Neural crest cell (in vitro differentiated cells): ENCODE results near the gene HYLS1. TPM values are rescaled to one million over a fixed set of nuclear protein-coding genes. Genes with fewer than 3 reads are reported as not detected.

Experiments used
- DNase-seq: peaks from one replicate; pipeline ENCODE4 v3.0.0; 2021; ENCODE audit warnings: low read depth, mixed read lengths, low spot score
- H3K27ac Mint-ChIP-seq: one replicate; pipeline ENCODE4 v1.8.0; 2021; ENCODE audit warnings: mild to moderate bottlenecking, mixed read lengths; ENCODE audit not compliant: unreplicated experiment
- H3K27me3 Mint-ChIP-seq: 2 replicates; pipeline ENCODE4 v1.8.0; 2021; ENCODE audit warnings: low read depth, mild to moderate bottlenecking, mixed read lengths
- H3K36me3 Mint-ChIP-seq: 2 replicates; pipeline ENCODE4 v1.8.0; 2021; ENCODE audit warnings: low read depth, mild to moderate bottlenecking, mixed read lengths
- H3K4me1 Mint-ChIP-seq: 2 replicates; pipeline ENCODE4 v1.8.0; 2021; ENCODE audit warnings: mixed read lengths
- H3K4me3 Mint-ChIP-seq: one replicate; pipeline ENCODE4 v1.8.0; 2021; ENCODE audit warnings: mild to moderate bottlenecking, mixed read lengths
- H3K9me3 Mint-ChIP-seq: 2 replicates; pipeline ENCODE4 v1.8.0; 2021; ENCODE audit warnings: mixed read lengths
- CTCF ChIP-seq: fragments of 200-600 bp; sonication (generic); conservative IDR thresholded peaks from 2 replicates; pipeline ENCODE4 v1.5.0; 2021; ENCODE audit warnings: antibody characterized with exemption, mild to moderate bottlenecking
- total RNA-seq: library from RNA; stranded (reverse); gene quantifications from 2 replicates; pipeline ENCODE4 v1.2.1, GENCODE V29; 2021

The HYLS1 gene
- total RNA-seq, 1 donor from 2014 or later, result 7.7 TPM

- no peak for DNase-seq
- Mint-ChIP-seq H3K27ac (no peak overlapping the region), H3K27me3 (peaks cover 21% of the 10 kb centered on the region), H3K36me3 (no peaks in the 10 kb centered on the region), H3K4me1 (peaks cover 5% of the 10 kb centered on the region), H3K4me3 (no peak overlapping the region), H3K9me3 (no peaks in the 10 kb centered on the region)
- no peak for TF ChIP-seq CTCF
These were observed 59.4 kb downstream of the HYLS1 start for GRCh38 chr11:125946712-125947418.

GRCh38 chr11:125947419-125948277 lies 60.2 kb downstream of the HYLS1 start:
- H3K4me1 Mint-ChIP-seq, result no peaks in the 10 kb centered on the region
- no peak for TF ChIP-seq CTCF
- H3K9me3 Mint-ChIP-seq, result no peaks in the 10 kb centered on the region
- H3K36me3 Mint-ChIP-seq, result no peaks in the 10 kb centered on the region
- no peak overlapping the region for H3K4me3 Mint-ChIP-seq
- no peak overlapping the region for H3K27ac Mint-ChIP-seq
- DNase-seq, result no peak
- H3K27me3 Mint-ChIP-seq, result peaks cover 14% of the 10 kb centered on the region

GRCh38 chr11:125948278-125949051 lies 61.0 kb downstream of the HYLS1 start:
- Mint-ChIP-seq H3K27me3 (peaks cover 14% of the 10 kb centered on the region), H3K27ac (no peak overlapping the region), H3K36me3 (no peaks in the 10 kb centered on the region), H3K4me1 (no peaks in the 10 kb centered on the region), H3K4me3 (no peak overlapping the region), H3K9me3 (no peaks in the 10 kb centered on the region)
- no peak for DNase-seq
- no peak for TF ChIP-seq CTCF

GRCh38 chr11:125949271-125950177 lies 62.1 kb downstream of the HYLS1 start:
- H3K27ac Mint-ChIP-seq, result peak overlapping the region; percentile 4
- H3K9me3 Mint-ChIP-seq, result no peaks in the 10 kb centered on the region
- no peak for TF ChIP-seq CTCF
- no peak for DNase-seq
- H3K4me1 Mint-ChIP-seq, result no peaks in the 10 kb centered on the region
- no peaks in the 10 kb centered on the region for H3K36me3 Mint-ChIP-seq
- H3K27me3 Mint-ChIP-seq, result peaks cover 4% of the 10 kb centered on the region
- no peak overlapping the region for H3K4me3 Mint-ChIP-seq

GRCh38 chr11:125950178-125950490 lies 62.7 kb downstream of the HYLS1 start:
- DNase-seq, result no peak
- H3K4me3 Mint-ChIP-seq, result no peak overlapping the region
- H3K4me1 Mint-ChIP-seq, result no peaks in the 10 kb centered on the region
- no peak for TF ChIP-seq CTCF
- peaks cover 3% of the 10 kb centered on the region for H3K27me3 Mint-ChIP-seq
- H3K9me3 Mint-ChIP-seq, result no peaks in the 10 kb centered on the region
- H3K27ac Mint-ChIP-seq, result no peak overlapping the region
- no peaks in the 10 kb centered on the region for H3K36me3 Mint-ChIP-seq
